KMS-11 (cell line): ENCODE measurements around the gene PIEZO2.

Experiments used
- H2AFZ ChIP-seq: fragments of 200-600 bp; sonication (generic); 2 replicates; pipeline ENCODE4 v1.6.1; 2016; ENCODE audit warnings: antibody characterized with exemption, mixed run types, low read depth
- H3K27ac ChIP-seq: fragments of 200-600 bp; sonication (generic); 2 replicates; pipeline ENCODE4 v1.6.1; 2016; ENCODE audit warnings: mild to moderate bottlenecking, mixed run types
- H3K27me3 ChIP-seq: fragments of 200-600 bp; sonication (generic); 2 replicates; pipeline ENCODE4 v1.6.1; 2017; ENCODE audit warnings: mild to moderate bottlenecking, low read depth, mixed run types, moderate library complexity; ENCODE audit not compliant: insufficient read depth
- H3K36me3 ChIP-seq: fragments of 200-600 bp; sonication (generic); 2 replicates; pipeline ENCODE4 v1.6.1; 2017; ENCODE audit warnings: mild to moderate bottlenecking, mixed run types; ENCODE audit not compliant: insufficient read depth
- H3K4me1 ChIP-seq: fragments of 200-600 bp; sonication (generic); 2 replicates; pipeline ENCODE4 v1.6.1; 2016; ENCODE audit warnings: mild to moderate bottlenecking, low read depth, mixed run types; ENCODE audit not compliant: poor library complexity, severe bottlenecking
- H3K4me2 ChIP-seq: fragments of 200-600 bp; sonication (generic); 2 replicates; pipeline ENCODE4 v1.7.0; 2016; ENCODE audit warnings: mild to moderate bottlenecking, mixed run types
- H3K4me3 ChIP-seq: fragments of 200-600 bp; sonication (generic); IDR thresholded peaks from 2 replicates; pipeline ENCODE4 v1.6.1; 2017; ENCODE audit warnings: low read depth, low read length, mixed read lengths; ENCODE audit not compliant: insufficient read depth
- H3K79me2 ChIP-seq: fragments of 200-600 bp; sonication (generic); 2 replicates; pipeline ENCODE4 v1.6.1; 2016; ENCODE audit warnings: low read depth, mixed run types; ENCODE audit not compliant: insufficient read depth
- H3K9ac ChIP-seq: fragments of 200-600 bp; sonication (generic); 2 replicates; pipeline ENCODE4 v1.6.1; 2016; ENCODE audit warnings: mild to moderate bottlenecking, mixed run types
- H4K20me1 ChIP-seq: fragments of 200-600 bp; sonication (generic); 2 replicates; pipeline ENCODE4 v1.6.1; 2016; ENCODE audit warnings: mild to moderate bottlenecking, mixed run types; ENCODE audit not compliant: insufficient read depth
- TF ChIP-seq, protein P1 (sequence below): fragments of 200-600 bp; sonication (generic); conservative IDR thresholded peaks from 2 replicates; pipeline ENCODE4 v1.6.1; 2017; ENCODE audit warnings: low read depth, mild to moderate bottlenecking, antibody characterized with exemption, low read length, moderate library complexity, mixed read lengths

Gene PIEZO2

DNA sequence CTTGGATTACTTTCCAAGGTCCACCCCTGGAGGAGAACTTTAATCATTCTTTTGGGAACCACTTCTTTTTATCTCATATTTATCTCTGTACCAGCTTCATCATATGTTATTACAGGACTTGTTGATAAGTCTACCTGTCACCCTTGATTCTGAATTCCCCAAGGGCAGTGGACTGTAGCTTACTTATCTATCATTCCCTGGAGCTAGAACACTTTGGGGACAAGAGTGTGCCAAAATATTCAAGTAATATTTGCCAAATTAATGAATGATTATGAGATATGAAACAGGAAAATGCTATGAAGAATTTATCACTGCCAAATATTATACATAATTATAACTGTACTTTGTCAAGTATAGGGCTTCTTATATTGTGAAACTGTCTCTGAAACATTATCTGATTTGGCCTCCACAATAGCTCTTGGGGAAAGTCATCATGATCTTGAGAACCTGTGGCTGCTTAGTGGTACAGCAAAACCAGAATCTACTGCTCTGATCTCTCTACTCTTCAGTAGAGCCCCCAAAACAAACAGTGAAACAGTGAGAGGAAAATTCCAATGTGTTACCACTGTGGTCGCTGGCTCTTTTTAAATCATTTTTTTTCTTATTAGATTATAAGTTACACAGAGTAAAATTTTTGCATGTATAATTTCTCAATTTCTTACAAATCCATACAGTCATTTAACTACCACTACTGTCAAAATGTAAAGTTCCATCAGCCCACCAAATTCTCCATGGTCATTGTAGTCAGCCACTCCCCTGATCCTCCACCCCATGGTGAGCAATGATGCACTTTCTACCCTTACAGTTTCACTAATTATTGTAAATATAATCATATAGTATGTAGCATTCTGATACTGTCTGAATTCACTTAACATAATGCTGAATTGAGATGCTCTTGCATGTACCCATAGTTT lies 197.5 kb downstream of the PIEZO2 start:
- Histone ChIP-seq H3K9ac (peak overlapping the region; percentile 45; the same call in 1 of the 2 replicates), H3K79me2 (no peaks in the 10 kb centered on the region; the same call in 1 of the 2 replicates), H3K4me2 (peak overlapping the region; percentile 84), H3K27ac (peak overlapping the region; percentile 91), H3K4me1 (peaks cover 94% of the 10 kb centered on the region), H3K36me3 (no peaks in the 10 kb centered on the region; the same call in 1 of the 2 replicates), H3K27me3 (no peaks in the 10 kb centered on the region), H2AFZ (no peak overlapping the region), H4K20me1 (no peaks in the 10 kb centered on the region), H3K4me3 (no peak overlapping the region)
- TF ChIP-seq, protein P1, sequence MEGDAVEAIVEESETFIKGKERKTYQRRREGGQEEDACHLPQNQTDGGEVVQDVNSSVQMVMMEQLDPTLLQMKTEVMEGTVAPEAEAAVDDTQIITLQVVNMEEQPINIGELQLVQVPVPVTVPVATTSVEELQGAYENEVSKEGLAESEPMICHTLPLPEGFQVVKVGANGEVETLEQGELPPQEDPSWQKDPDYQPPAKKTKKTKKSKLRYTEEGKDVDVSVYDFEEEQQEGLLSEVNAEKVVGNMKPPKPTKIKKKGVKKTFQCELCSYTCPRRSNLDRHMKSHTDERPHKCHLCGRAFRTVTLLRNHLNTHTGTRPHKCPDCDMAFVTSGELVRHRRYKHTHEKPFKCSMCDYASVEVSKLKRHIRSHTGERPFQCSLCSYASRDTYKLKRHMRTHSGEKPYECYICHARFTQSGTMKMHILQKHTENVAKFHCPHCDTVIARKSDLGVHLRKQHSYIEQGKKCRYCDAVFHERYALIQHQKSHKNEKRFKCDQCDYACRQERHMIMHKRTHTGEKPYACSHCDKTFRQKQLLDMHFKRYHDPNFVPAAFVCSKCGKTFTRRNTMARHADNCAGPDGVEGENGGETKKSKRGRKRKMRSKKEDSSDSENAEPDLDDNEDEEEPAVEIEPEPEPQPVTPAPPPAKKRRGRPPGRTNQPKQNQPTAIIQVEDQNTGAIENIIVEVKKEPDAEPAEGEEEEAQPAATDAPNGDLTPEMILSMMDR: no peak

DNA sequence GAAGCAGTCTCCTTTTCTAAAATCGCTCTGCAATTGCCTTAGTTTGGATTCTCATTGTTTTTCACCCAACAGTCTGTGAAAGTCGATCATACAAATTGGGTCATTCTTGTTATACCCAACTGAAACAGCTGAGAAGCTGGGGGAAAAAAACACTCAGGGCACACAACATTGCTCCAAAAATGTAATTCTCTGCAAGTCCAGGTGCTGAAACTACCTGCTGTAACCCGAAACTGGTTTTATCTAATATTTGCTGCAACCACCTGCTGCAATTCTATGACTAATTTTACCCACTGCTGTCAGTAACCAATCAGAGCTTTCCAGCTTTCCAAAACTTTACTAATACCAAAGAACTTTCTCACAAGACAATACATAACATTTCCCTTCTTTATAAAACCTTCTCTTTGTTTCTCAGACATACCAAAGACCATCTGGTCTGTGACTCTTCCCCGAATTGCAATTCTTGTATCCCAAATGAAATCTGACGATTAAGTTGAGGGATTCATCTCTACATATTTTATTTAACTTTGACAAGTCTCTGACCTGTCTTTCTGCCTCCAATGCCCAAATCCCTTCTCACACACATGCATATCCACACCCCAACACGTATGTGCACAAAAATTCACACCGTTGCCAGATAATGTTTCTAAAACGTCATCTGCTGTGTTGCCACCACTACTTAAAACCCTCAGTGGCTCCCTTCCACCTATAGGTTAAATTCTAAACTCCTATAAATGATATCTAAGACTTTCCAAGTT lies 198.3 kb downstream of the PIEZO2 start:
- Histone ChIP-seq H3K4me1 (peaks cover 91% of the 10 kb centered on the region), H4K20me1 (no peaks in the 10 kb centered on the region), H3K79me2 (no peaks in the 10 kb centered on the region; the same call in 1 of the 2 replicates), H3K4me3 (no peak overlapping the region), H3K36me3 (no peaks in the 10 kb centered on the region; the same call in 1 of the 2 replicates), H3K9ac (peak overlapping the region; percentile 45; the same call in 1 of the 2 replicates), H3K4me2 (peak overlapping the region; percentile 84), H2AFZ (peak overlapping the region; percentile 24; the same call in 1 of the 2 replicates), H3K27me3 (no peaks in the 10 kb centered on the region), H3K27ac (peak overlapping the region; percentile 91)
- TF ChIP-seq, protein P1: no peak

DNA sequence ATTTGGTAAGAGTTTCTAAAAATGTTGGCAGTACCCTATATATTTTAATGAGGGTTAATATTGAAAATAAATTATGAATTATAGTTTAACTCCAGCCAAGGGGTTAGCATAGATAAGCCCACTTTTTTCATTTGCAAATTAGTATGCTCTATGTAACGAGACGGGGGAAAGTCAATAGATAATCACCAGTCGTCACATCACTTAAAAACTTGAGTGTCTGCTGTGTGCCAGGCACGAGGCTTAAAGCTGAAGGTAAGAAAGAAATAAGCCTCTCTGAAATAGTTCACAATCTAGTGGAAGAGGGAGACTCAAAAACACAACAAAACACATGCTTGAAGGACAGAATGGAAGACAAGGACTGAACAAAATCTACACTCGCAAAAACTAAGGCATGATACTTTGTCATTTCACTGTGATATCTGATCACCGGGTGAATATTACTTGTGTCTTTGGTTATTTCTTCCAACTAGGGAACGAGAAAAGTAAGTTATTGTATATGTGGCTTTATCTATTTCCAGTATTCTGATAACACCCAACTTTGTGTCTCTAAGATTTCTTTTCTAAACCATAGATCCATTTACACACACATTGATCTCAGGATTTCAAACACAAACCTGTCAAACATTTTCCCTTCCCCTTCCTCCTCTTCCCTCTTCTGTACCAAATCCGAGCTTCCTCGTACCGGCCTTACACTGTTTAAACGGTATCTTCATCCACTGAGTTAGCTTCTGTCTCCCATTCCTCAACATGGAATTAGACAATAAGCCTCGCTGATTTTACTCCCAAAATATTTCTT lies 199.1 kb downstream of the PIEZO2 start:
- Histone ChIP-seq H3K4me2 (peak overlapping the region; percentile 84), H2AFZ (peak overlapping the region; percentile 24; the same call in 1 of the 2 replicates), H3K36me3 (no peaks in the 10 kb centered on the region; the same call in 1 of the 2 replicates), H3K27ac (peak overlapping the region; percentile 91), H3K9ac (peak overlapping the region; percentile 45; the same call in 1 of the 2 replicates), H3K27me3 (no peaks in the 10 kb centered on the region), H3K4me1 (peaks cover 84% of the 10 kb centered on the region), H4K20me1 (no peaks in the 10 kb centered on the region), H3K4me3 (no peak overlapping the region), H3K79me2 (no peaks in the 10 kb centered on the region; the same call in 1 of the 2 replicates)
- TF ChIP-seq, protein P1: no peak

DNA sequence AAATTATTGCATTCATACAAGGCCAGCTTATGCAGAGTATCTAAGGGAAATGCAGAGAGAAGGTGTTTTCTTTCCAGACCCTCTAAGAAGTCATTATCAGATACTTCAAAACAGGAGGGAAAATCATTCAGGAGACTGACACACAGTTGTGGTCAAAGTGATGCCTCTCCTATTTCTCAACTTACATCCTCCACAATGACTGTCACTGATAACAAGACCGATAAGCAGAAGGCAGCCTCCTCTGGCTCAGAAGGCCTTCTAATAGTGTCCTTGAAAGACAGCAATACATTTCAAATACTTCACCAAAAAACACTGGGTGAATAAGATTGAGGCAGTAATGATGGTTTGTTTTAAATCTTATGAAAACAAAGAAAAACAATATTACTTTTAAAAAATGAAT lies 199.7 kb downstream of the PIEZO2 start:
- Histone ChIP-seq H2AFZ (no peak overlapping the region), H3K36me3 (no peaks in the 10 kb centered on the region; the same call in 1 of the 2 replicates), H3K27ac (peak overlapping the region; percentile 91), H4K20me1 (no peaks in the 10 kb centered on the region), H3K4me3 (no peak overlapping the region), H3K4me2 (peak overlapping the region; percentile 84), H3K9ac (peak overlapping the region; percentile 45; the same call in 1 of the 2 replicates), H3K4me1 (peaks cover 77% of the 10 kb centered on the region), H3K27me3 (no peaks in the 10 kb centered on the region), H3K79me2 (no peaks in the 10 kb centered on the region; the same call in 1 of the 2 replicates)
- TF ChIP-seq, protein P1: no peak
